NCI-H82 (cell line): ENCODE measurements around the gene ZNF804A.

Experiments used
- DNase-seq: peaks from one replicate; lab custom pipeline; 2025; lab: John Stamatoyannopoulos, UW

The ZNF804A gene

GRCh38 chr2:184611361-184612085, 13.2 kb downstream of the ZNF804A start:
- DNase-seq: peak; percentile 18

GRCh38 chr2:184620367-184620766, 22.0 kb downstream of the ZNF804A start:
- DNase-seq: no peak

GRCh38 chr2:184624311-184624710, 26.0 kb downstream of the ZNF804A start:
- DNase-seq: no peak

- no peak for DNase-seq
These were observed 29.7 kb downstream of the ZNF804A start for GRCh38 chr2:184628051-184628450.

GRCh38 chr2:184633726-184634125, 35.4 kb downstream of the ZNF804A start:
- DNase-seq: no peak

- no peak for DNase-seq
These were observed 39.5 kb downstream of the ZNF804A start for GRCh38 chr2:184637781-184638180.

GRCh38 chr2:184644685-184645084, 46.4 kb downstream of the ZNF804A start:
- DNase-seq: no peak

GRCh38 chr2:184646177-184646576, 47.8 kb downstream of the ZNF804A start:
- no peak for DNase-seq

GRCh38 chr2:184646593-184646992, 48.3 kb downstream of the ZNF804A start:
- no peak for DNase-seq

GRCh38 chr2:184654945-184655344, 56.6 kb downstream of the ZNF804A start:
- no peak for DNase-seq

- no peak for DNase-seq
These were observed 78.8 kb downstream of the ZNF804A start for GRCh38 chr2:184677171-184677570.

GRCh38 chr2:184679219-184680018, 81.1 kb downstream of the ZNF804A start:
- DNase-seq: no peak

- DNase-seq: no peak
These were observed 82.5 kb downstream of the ZNF804A start for GRCh38 chr2:184680825-184681224.

GRCh38 chr2:184681642-184682321, 83.5 kb downstream of the ZNF804A start:
- no peak for DNase-seq

- no peak for DNase-seq
These were observed 85.6 kb downstream of the ZNF804A start for GRCh38 chr2:184683911-184684310.

GRCh38 chr2:184685999-184686841, 87.9 kb downstream of the ZNF804A start:
- DNase-seq: peak; percentile 13

- no peak for DNase-seq
These were observed 91.3 kb downstream of the ZNF804A start for GRCh38 chr2:184689638-184690037.

GRCh38 chr2:184692141-184692734, 93.9 kb downstream of the ZNF804A start:
- no peak for DNase-seq

- DNase-seq: no peak
These were observed 98.3 kb downstream of the ZNF804A start for GRCh38 chr2:184696644-184697043.

GRCh38 chr2:184698476-184698875, 100.1 kb downstream of the ZNF804A start:
- DNase-seq: no peak

GRCh38 chr2:184721881-184722280, 123.6 kb downstream of the ZNF804A start:
- DNase-seq: no peak
